K562 (cell line): ENCODE measurements around the gene TTC4. TPM values are rescaled to one million over a fixed set of nuclear protein-coding genes. Genes with fewer than 3 reads are reported as not detected.

Experiments used
- ATF6 ChIP-seq: sonication (generic); formaldehyde crosslinking; IDR thresholded peaks from 2 replicates; pipeline ENCODE4 v1.4.0; 2020; ENCODE audit warnings: mild to moderate bottlenecking, missing genetic modification reagents
- CBX1 ChIP-seq: sonication (generic); IDR thresholded peaks from 2 replicates; pipeline ENCODE4 v1.6.1; 2016; ENCODE audit warnings: antibody characterized with exemption, low read depth, mild to moderate bottlenecking
- ELK3 ChIP-seq: fragments of 450-650 bp; formaldehyde crosslinking; IDR thresholded peaks from 2 replicates; pipeline ENCODE4 v1.4.0; 2020; ENCODE audit warnings: mild to moderate bottlenecking
- EZH2 ChIP-seq: IDR thresholded peaks from 2 replicates; pipeline ENCODE4 v1.6.1; 2012; ENCODE audit warnings: low read depth, mild to moderate bottlenecking, inconsistent platforms, low read length, borderline replicate concordance
- PTTG1 ChIP-seq: fragments of 450-650 bp; IDR thresholded peaks from 2 replicates; pipeline ENCODE4 v1.6.1; 2016; ENCODE audit warnings: low read depth, mild to moderate bottlenecking, missing genetic modification characterization, missing compliant biosample characterization
- PYGO2 ChIP-seq: fragments of 450-650 bp; IDR thresholded peaks from 2 replicates; pipeline ENCODE4 v1.6.1; 2016; ENCODE audit warnings: mild to moderate bottlenecking, missing genetic modification characterization, moderate library complexity, missing compliant biosample characterization
- TFAM ChIP-seq: fragments of 250-450 bp; sonication (Bioruptor Pico); conservative IDR thresholded peaks from 2 replicates; pipeline ENCODE4 v1.5.0; 2021; ENCODE audit warnings: mild to moderate bottlenecking, moderate library complexity
- ZBTB26 ChIP-seq: fragments of 450-650 bp; formaldehyde crosslinking; IDR thresholded peaks from 2 replicates; pipeline ENCODE4 v1.4.0; 2022; ENCODE audit warnings: missing genetic modification characterization
- ZBTB40 ChIP-seq, 2 experiments: fragments of 450-650 bp in 1 of 2; sonication (generic) in 1 of 2; formaldehyde crosslinking in 1 of 2; IDR thresholded peaks; 2 replicates each; pipeline versions ENCODE4 v1.7.1 to v1.9.0; 2016 to 2022; ENCODE audit warnings: inconsistent platforms in 1 of 2, mild to moderate bottlenecking in 1 of 2, missing genetic modification reagents in 1 of 2
- ZNF436 ChIP-seq: fragments of 250-450, 450-650 bp; sonication (Bioruptor Pico); formaldehyde crosslinking; IDR thresholded peaks from 2 replicates; pipeline ENCODE4 v1.7.0; 2020; ENCODE audit warnings: mild to moderate bottlenecking
- polyA plus RNA-seq, 8 experiments: library from polyadenylated mRNA; depleted of rRNA in 4 of 8; stranded (reverse) in 5 of 8; unstranded in 3 of 8; fragments of >200 nt; fragmentation: Nextera tagmentation in 2 of 8; fragmentation: Illumina TruSeq in 1 of 8; extraction: Ambion mirVana in 2 of 8; extraction: Trizol in 1 of 8; gene quantifications; 2 replicates each; pipeline versions ENCODE4 v1.2.1 to v1.2.3, GENCODE V29; 2011 to 2014; ENCODE audit warnings: inconsistent platforms in 1 of 8, missing spikeins in 1 of 8
- total RNA-seq, 7 experiments: library from RNA; depleted of rRNA in 6 of 7; stranded (reverse); fragments of >200 nt in 6 of 7; fragmentation: Illumina TruSeq in 2 of 7; extraction: Trizol in 2 of 7; gene quantifications; 2 replicates each; pipeline versions ENCODE4 v1.2.1 to v1.2.3, GENCODE V29; 2011 to 2021; ENCODE audit warnings: low replicate concordance in 1 of 7

The TTC4 gene
- total and polyA plus RNA-seq, 9 of the 15 experiments (the other 6 are each of a cell fraction or from before 2014, with no cell fraction given): 36.3 to 111 (median 54.1) TPM

- TF ChIP-seq ZBTB40 (IDR thresholded peaks at IDR 0.05) (no peak), ZBTB40 (CRISPR knock-in tag; IDR thresholded peaks at IDR 0.05) (no peak), ELK3 (CRISPR knock-in tag) (no peak), PYGO2 (tag) (no peak), PTTG1 (tag) (no peak), TFAM (no peak), ZBTB26 (CRISPR knock-in tag) (no peak), ATF6 (no peak), CBX1 (no peak), EZH2 (no peak), ZNF436 (no peak)
These were observed 71.1 kb downstream of the TTC4 start (continued) for GRCh38 chr1:54786778-54787177.
